ENCODE results near the gene MAML3. TPM values are rescaled to one million over a fixed set of nuclear protein-coding genes. Genes with fewer than 3 reads are reported as not detected.

MAML3 gene
- total and polyA plus RNA-seq, 2 of the 13 experiments (the other 11 are each of a cell fraction or from before 2014, with no cell fraction given) = 0.05 to 0.13 TPM

- TF ChIP-seq ATAD3A (CRISPR knock-in tag; IDR thresholded peaks at IDR 0.05) (no peak), KAT8 (CRISPR knock-in tag; IDR thresholded peaks at IDR 0.05) (no peak), FLYWCH1 (CRISPR knock-in tag; IDR thresholded peaks at IDR 0.05) (no peak)
These were observed 190.3 kb downstream of the MAML3 start (continued) for GRCh38 chr4:139963708-139964107.

- Histone ChIP-seq H3K9me3 (ENCODE audit: low read length) (no peaks in the 10 kb centered on the region), H3K27me3 (ENCODE audit: control insufficient read depth in 1 of 2, insufficient read depth in 2 of 2, low read length in 2 of 2) (no peaks in the 10 kb centered on the region; a peak in 1 of 5 replicates), H4K20me1 (ENCODE audit: insufficient read depth, low read length) (no peaks in the 10 kb centered on the region), H3K27ac (ENCODE audit: extremely low read length, insufficient read depth, low read length) (no peak overlapping the region), H2AFZ (ENCODE audit: low read length) (no peak overlapping the region), H3K36me3 (replicated peaks in 1 of 2; ENCODE audit: control insufficient read depth in 1 of 2, insufficient read depth in 2 of 2, low read length in 2 of 2) (no peaks in the 10 kb centered on the region), H3K4me3 (replicated peaks in 1 of 3; ENCODE audit: insufficient read depth in 1 of 3, low read depth in 2 of 3, low read length in 3 of 3) (no peak overlapping the region), H3K79me2 (ENCODE audit: insufficient read depth, low read length) (no peaks in the 10 kb centered on the region), H3K4me2 (ENCODE audit: low read depth, low read length) (no peak overlapping the region), H3K4me1 (ENCODE audit: insufficient read depth, low read length) (no peaks in the 10 kb centered on the region), H3K9ac (ENCODE audit: insufficient read depth, low read depth, low read length) (no peak overlapping the region)
- intact Hi-C loops (cut with micrococcal nuclease; ENCODE audit: unreplicated experiment) = no loop called here
- in situ Hi-C loops (cut with HindIII; ENCODE audit: extremely low pct_ligation_motif_present, low pct_unique_long_range_greater_than_20kb) = no loop called here
- POLR2A ChIA-PET = no interaction called here
- FAIRE-seq = no peak
- CTCF ChIA-PET (ENCODE audit: low intra/inter-chr PET ratio, low total read pairs) = no interaction called here
- no peak for ATAC-seq
- WGBS (ENCODE audit: low lambda C conversion rate) = 18% methylated on average over 2 of the region's 2 CpGs
- BruUV-seq (replicated peaks) = no TSS peak
- no peak for DNase-seq (ENCODE audit: low spot score)
- no peak for TF ChIP-seq ZNF790 (CRISPR knock-in tag; IDR thresholded peaks at IDR 0.05; ENCODE audit: borderline replicate concordance)
- no peak for TF ChIP-seq CEBPZ (IDR thresholded peaks at IDR 0.05; ENCODE audit: low read length)
- TF ChIP-seq ZNF850 (CRISPR knock-in tag; conservative IDR thresholded peaks at IDR 0.05) = no peak
- TF ChIP-seq RBFOX2 (IDR thresholded peaks at IDR 0.05; ENCODE audit: low read depth, low read length) = no peak
- TF ChIP-seq ZNF784 (CRISPR knock-in tag; IDR thresholded peaks at IDR 0.05; ENCODE audit: borderline replicate concordance) = no peak
- no peak for TF ChIP-seq CCAR2 (optimal IDR thresholded peaks at IDR 0.05; ENCODE audit: low read depth, low read length)
- TF ChIP-seq IRF2 (CRISPR knock-in tag; IDR thresholded peaks at IDR 0.05) = no peak
- TF ChIP-seq CREB3 (CRISPR knock-in tag; IDR thresholded peaks at IDR 0.05) = no peak
- TF ChIP-seq FOXO1 (CRISPR knock-in tag; IDR thresholded peaks at IDR 0.05) = no peak
- TF ChIP-seq NR2C2 (CRISPR knock-in tag; IDR thresholded peaks at IDR 0.05; ENCODE audit: borderline replicate concordance) = no peak
- no peak for TF ChIP-seq PHF21A (CRISPR knock-in tag; IDR thresholded peaks at IDR 0.05)
- TF ChIP-seq WIZ (CRISPR knock-in tag; IDR thresholded peaks at IDR 0.05) = no peak
- TF ChIP-seq ZNF577 (CRISPR knock-in tag; IDR thresholded peaks at IDR 0.05; ENCODE audit: borderline replicate concordance, low read depth) = no peak
- TF ChIP-seq, protein P1, sequence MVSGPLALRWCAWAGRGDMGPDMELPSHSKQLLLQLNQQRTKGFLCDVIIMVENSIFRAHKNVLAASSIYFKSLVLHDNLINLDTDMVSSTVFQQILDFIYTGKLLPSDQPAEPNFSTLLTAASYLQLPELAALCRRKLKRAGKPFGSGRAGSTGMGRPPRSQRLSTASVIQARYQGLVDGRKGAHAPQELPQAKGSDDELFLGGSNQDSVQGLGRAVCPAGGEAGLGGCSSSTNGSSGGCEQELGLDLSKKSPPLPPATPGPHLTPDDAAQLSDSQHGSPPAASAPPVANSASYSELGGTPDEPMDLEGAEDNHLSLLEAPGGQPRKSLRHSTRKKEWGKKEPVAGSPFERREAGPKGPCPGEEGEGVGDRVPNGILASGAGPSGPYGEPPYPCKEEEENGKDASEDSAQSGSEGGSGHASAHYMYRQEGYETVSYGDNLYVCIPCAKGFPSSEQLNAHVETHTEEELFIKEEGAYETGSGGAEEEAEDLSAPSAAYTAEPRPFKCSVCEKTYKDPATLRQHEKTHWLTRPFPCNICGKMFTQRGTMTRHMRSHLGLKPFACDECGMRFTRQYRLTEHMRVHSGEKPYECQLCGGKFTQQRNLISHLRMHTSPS (CRISPR knock-in tag; IDR thresholded peaks at IDR 0.05; ENCODE audit: low read depth) = no peak
These were observed 191.8 kb downstream of the MAML3 start for GRCh38 chr4:139962130-139962684.

Measured in HepG2 (cell line).